Measurements from ENCODE around the gene COL9A3. TPM values are rescaled to one million over a fixed set of nuclear protein-coding genes. Genes with fewer than 3 reads are reported as not detected.

COL9A3 gene
- total RNA-seq, 1 experiment from 2014 or later = 136 TPM

GRCh38 chr20:62804627-62805154 lies 12.2 kb upstream of the COL9A3 start, which contains the start of gene OGFR (continued):
- no peak for TF ChIP-seq ZNF532 (CRISPR knock-in tag; IDR thresholded peaks at IDR 0.05; ENCODE audit: borderline replicate concordance)
- TF ChIP-seq CBFB (CRISPR knock-in tag; IDR thresholded peaks at IDR 0.05; ENCODE audit: low read depth) = no peak
- TF ChIP-seq ZNF219 (CRISPR knock-in tag; IDR thresholded peaks at IDR 0.05; ENCODE audit: borderline replicate concordance) = no peak
- TF ChIP-seq IRF2 (CRISPR knock-in tag; IDR thresholded peaks at IDR 0.05; ENCODE audit: borderline replicate concordance, low read depth) = peak; percentile 78; the same call in 1 of the 2 replicates
- TF ChIP-seq, protein P1, sequence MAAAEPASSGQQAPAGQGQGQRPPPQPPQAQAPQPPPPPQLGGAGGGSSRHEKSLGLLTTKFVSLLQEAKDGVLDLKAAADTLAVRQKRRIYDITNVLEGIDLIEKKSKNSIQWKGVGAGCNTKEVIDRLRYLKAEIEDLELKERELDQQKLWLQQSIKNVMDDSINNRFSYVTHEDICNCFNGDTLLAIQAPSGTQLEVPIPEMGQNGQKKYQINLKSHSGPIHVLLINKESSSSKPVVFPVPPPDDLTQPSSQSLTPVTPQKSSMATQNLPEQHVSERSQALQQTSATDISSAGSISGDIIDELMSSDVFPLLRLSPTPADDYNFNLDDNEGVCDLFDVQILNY (CRISPR knock-in tag; IDR thresholded peaks at IDR 0.05) = no peak
- TF ChIP-seq ZBTB21 (CRISPR knock-in tag; IDR thresholded peaks at IDR 0.05; ENCODE audit: borderline replicate concordance) = 0 out of 2 replicates have a peak, but pooled peaks have one; percentile 29
- TF ChIP-seq TP53 (CRISPR knock-in tag; IDR thresholded peaks at IDR 0.05) = no peak
- TF ChIP-seq E2F1 (CRISPR knock-in tag; IDR thresholded peaks at IDR 0.05) = no peak
- TF ChIP-seq ZNF425 (CRISPR knock-in tag; conservative IDR thresholded peaks at IDR 0.05) = no peak
- TF ChIP-seq, protein P2, sequence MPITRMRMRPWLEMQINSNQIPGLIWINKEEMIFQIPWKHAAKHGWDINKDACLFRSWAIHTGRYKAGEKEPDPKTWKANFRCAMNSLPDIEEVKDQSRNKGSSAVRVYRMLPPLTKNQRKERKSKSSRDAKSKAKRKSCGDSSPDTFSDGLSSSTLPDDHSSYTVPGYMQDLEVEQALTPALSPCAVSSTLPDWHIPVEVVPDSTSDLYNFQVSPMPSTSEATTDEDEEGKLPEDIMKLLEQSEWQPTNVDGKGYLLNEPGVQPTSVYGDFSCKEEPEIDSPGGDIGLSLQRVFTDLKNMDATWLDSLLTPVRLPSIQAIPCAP (CRISPR knock-in tag; IDR thresholded peaks at IDR 0.05) = peak; percentile 95

GRCh38 chr20:62805155-62805710 lies 11.6 kb upstream of the COL9A3 start:
- no peak overlapping the region for H3K27ac Mint-ChIP-seq

More at GRCh38 chr20:62805155-62805710, 11.6 kb upstream of the COL9A3 start:
- POLR2A ChIA-PET = interaction anchor here (1.7 kb wide), 1 partner anchor 10 kb away, joined by 7 read pairs; no protein-coding TSS in a partner anchor
- DNase-seq (ENCODE audit: low spot score) (no peak), ATAC-seq (peak; percentile 13)
- peaks cover 8% of the 10 kb centered on the region for H3K36me3 Mint-ChIP-seq
- H3K9me3 Mint-ChIP-seq = no peaks in the 10 kb centered on the region
- CTCF ChIA-PET = interaction anchor here (0.6 to 2.2 kb wide), 4 partner anchors 10 to 111 kb away, joined by 3 to 12 read pairs (median 4); no protein-coding TSS in a partner anchor
- TF ChIP-seq ATF1 (CRISPR knock-in tag; IDR thresholded peaks at IDR 0.05) (no peak), ETV6 (CRISPR knock-in tag; IDR thresholded peaks at IDR 0.05) (no peak), ERG (CRISPR knock-in tag; IDR thresholded peaks at IDR 0.05) (no peak)
- peaks cover 7% of the 10 kb centered on the region; the same call in 1 of the 2 replicates for H3K27me3 Mint-ChIP-seq (ENCODE audit: low read depth)
- H3K4me1 Mint-ChIP-seq = peaks cover 11% of the 10 kb centered on the region
- peak overlapping the region; percentile 71 for H3K4me3 Mint-ChIP-seq

Data from WTC11 (cell line).